GM23248 (cell line): ENCODE measurements around the gene SMC5.

Experiments used
- EZH2 ChIP-seq: fragments of 200-600 bp; sonication (generic); IDR thresholded peaks from 2 replicates; pipeline ENCODE4 v1.6.1; 2018; ENCODE audit warnings: antibody characterized with exemption, mild to moderate bottlenecking; ENCODE audit not compliant: insufficient read depth, poor library complexity, severe bottlenecking
- EZH2phosphoT487 ChIP-seq: fragments of 200-600 bp; sonication (generic); IDR thresholded peaks from 2 replicates; pipeline ENCODE4 v1.6.1; 2018; ENCODE audit warnings: antibody characterized with exemption, moderate library complexity, mild to moderate bottlenecking, low read depth; ENCODE audit not compliant: insufficient read depth

DNA sequence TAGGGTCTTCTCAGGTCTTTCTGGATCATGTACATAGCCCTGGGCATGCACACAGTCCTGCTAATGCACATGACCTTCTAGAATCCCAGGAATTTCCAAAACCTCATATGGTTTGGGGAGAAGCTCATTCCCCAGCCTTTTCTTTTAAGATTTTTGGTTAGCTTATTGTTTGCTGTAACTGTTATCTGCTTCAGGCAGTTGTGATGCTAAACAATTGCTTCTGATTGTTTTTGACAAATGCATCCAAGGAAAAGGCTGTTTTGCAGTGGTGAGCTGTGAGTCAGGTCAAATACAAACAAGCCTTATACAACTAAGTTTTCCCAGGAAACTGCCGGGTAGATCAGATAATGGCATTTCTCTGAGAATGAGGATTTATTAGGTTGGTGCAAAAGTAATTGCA lies 32.7 kb downstream of the SMC5 start:
- TF ChIP-seq EZH2 (no peak), EZH2phosphoT487 (no peak)
